ENCODE measurements around the gene CLK1.

CLK1 gene

DNA sequence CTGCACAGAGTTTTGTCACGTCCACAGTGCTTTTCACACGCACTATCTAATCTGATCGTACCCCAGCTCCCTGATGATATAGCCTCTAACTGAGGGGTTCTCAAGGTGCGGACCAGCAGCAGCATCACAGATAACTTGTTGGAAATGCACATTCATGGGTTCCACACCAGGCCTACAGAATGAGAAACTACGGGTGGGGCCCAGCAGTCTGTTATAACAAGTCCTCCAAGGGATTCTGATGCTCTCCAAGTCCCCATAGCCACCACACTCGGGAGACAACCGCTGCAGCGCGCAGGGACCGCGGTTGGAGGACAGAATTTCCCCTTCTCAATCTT lies 53.5 kb downstream of the CLK1 start:
- DNase-seq, result no peak

DNA sequence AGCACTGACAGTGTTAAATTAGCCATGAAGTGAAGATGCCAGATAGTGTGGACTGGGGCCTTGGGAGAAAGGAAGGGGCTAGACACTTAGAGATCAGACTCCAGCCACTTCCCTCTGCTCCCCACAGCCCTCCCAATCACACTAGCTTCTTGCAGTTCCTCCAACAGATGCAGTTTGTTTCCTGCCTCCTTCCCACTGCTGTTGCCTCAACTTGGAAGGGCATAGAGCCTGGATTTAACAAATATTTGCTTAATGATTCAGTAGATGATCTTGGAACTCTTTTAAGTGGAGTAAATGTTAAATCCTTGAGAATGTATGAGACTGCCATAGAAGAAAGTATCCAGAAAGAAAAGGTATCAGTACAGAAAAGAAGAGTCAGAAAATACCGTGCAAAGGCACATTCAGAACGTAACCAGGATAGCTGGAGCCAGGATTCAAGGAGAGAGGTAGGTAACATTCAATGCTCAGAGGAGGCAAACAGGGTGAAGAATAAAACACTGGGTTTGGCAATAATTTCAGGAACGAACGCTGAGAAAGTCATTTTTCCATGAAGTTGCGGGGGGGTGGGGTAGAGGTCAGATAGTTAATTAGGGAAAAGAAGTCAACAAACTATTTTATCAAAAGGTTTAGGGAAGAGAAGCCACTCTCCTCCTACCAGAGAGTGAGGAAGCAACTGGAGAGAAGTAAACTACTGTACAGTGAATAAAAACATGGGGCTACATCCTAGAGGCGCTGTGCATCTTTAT lies 54.0 kb downstream of the CLK1 start:
- DNase-seq, result peak; percentile 89

DNA sequence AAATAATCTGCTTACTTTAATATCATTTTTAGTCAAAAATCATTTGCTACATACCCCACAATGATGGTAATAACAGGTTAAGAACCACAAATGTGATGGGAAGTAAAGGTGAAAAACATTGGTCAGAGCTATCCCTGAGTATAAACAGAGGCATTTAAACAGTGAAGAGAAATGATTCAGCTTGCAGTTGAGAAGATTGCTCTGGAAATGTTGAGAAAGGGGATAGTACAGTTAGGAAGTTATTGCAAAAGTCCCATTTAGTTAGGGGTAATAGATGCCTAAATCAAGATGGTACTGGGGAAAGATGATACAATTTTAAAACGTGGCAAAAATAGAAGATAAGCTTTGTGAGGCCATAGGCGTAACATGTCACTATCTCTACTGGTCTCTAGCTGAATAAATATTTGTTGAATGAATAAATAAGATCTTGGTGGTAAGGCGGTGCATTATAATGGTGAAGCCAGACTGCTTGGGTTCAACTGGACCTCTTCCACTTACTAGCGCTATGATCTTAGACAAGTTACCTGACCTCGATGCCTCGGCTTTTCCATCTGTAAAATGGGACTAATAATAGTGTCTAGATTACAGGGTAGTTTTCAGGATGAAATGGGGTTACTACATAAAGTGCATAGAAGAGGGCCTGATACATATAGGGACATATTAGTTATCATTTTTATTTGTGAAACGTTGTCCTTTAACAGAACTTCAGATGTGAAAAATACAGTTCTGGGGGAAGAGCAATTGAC lies 54.8 kb downstream of the CLK1 start:
- DNase-seq, result no peak
